Thoracic aorta (tissue), 2 donors: ENCODE data around the gene UBASH3B. TPM values are rescaled to one million over a fixed set of nuclear protein-coding genes. Genes with fewer than 3 reads are reported as not detected.
"Not testable (repeated sequence)": the region's sequence is repeated elsewhere in the genome, so short reads cannot be mapped to it uniquely, and the experiment has no call there.

Source experiments
- ATAC-seq: fragments of 150-250 bp; one replicate; pipeline ENCODE4 v1.8.0; 2017; ENCODE audit warnings: low read depth; ENCODE audit not compliant: insufficient number of reproducible peaks, low FRiP score
- DNase-seq: peaks from one replicate; pipeline ENCODE4 v3.0.0-alpha.2; 2020; ENCODE audit warnings: low spot score
- H3K27ac ChIP-seq, 2 donors: fragments of 200-600 bp; sonication (generic); 1 replicate in 1 of 2; 2 replicates in 1 of 2; pipeline ENCODE4 v1.5.1; 2016; ENCODE audit warnings: mild to moderate bottlenecking in 2 of 2, moderate library complexity in 2 of 2
- H3K27me3 ChIP-seq: fragments of 200-600 bp; sonication (generic); replicated peaks from 2 replicates; pipeline ENCODE4 v1.6.0; 2016; ENCODE audit warnings: mild to moderate bottlenecking; ENCODE audit not compliant: insufficient read depth
- H3K36me3 ChIP-seq: fragments of 200-600 bp; sonication (generic); one replicate; pipeline ENCODE4 v1.5.1; 2016
- H3K4me1 ChIP-seq, 2 donors: fragments of 200-600 bp; sonication (generic); 1 replicate in 1 of 2; 2 replicates in 1 of 2; pipeline versions ENCODE4 v1.5.1 to v1.6.0; 2016; ENCODE audit warnings: low read depth in 2 of 2, mild to moderate bottlenecking in 1 of 2; ENCODE audit not compliant: control insufficient read depth in 1 of 2
- H3K4me3 ChIP-seq: fragments of 200-600 bp; sonication (generic); 2 replicates; pipeline ENCODE4 v1.5.1; 2016; ENCODE audit warnings: mild to moderate bottlenecking
- H3K9me3 ChIP-seq: fragments of 200-600 bp; sonication (generic); 2 replicates; pipeline ENCODE4 v1.5.1; 2016
- total RNA-seq, 2 donors: library from RNA; depleted of rRNA; stranded (reverse); fragments of >200 nt; gene quantifications; one replicate each; pipeline versions ENCODE4 v1.1.0 to v1.2.3, GENCODE V29; 2016
- TF ChIP-seq, protein P1 (sequence below): fragments of 200-600 bp; sonication (generic); IDR thresholded peaks from one replicate; pipeline ENCODE4 v1.5.1; 2019; ENCODE audit warnings: antibody characterized with exemption

The UBASH3B gene
- total RNA-seq, 2 donors from 2014 or later: 6.1 to 12.3 TPM

DNA sequence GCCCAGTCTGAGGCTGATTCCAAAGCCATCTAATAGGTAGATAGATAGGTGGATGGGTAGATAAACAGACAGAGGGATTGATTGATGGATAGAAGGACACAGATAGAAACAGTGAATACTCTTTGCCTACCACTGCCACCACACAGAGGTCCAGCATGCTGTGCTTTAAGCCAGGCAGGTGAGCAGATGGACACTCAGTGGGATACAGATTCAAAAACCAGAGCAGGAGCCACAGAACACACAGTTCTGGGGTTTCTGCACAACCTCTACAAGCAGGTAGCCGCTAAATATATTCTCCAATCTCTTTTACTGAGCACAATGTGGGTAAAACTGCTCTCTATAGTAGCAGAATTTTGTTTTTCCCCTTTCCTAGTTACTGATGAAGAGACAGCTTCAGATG lies 206.6 kb downstream of the UBASH3B start:
- no peaks in the 10 kb centered on the region for H3K9me3 ChIP-seq
- DNase-seq: no peak
- H3K4me1 ChIP-seq: no peaks in the 10 kb centered on the region
- ATAC-seq: no peak
- H3K4me3 ChIP-seq: no peak overlapping the region
- H3K27me3 ChIP-seq: no peaks in the 10 kb centered on the region
- TF ChIP-seq, protein P1, sequence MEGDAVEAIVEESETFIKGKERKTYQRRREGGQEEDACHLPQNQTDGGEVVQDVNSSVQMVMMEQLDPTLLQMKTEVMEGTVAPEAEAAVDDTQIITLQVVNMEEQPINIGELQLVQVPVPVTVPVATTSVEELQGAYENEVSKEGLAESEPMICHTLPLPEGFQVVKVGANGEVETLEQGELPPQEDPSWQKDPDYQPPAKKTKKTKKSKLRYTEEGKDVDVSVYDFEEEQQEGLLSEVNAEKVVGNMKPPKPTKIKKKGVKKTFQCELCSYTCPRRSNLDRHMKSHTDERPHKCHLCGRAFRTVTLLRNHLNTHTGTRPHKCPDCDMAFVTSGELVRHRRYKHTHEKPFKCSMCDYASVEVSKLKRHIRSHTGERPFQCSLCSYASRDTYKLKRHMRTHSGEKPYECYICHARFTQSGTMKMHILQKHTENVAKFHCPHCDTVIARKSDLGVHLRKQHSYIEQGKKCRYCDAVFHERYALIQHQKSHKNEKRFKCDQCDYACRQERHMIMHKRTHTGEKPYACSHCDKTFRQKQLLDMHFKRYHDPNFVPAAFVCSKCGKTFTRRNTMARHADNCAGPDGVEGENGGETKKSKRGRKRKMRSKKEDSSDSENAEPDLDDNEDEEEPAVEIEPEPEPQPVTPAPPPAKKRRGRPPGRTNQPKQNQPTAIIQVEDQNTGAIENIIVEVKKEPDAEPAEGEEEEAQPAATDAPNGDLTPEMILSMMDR: no peak
- H3K36me3 ChIP-seq: no peaks in the 10 kb centered on the region
- no peak overlapping the region for H3K27ac ChIP-seq

- not testable (repeated sequence) for H3K27me3 ChIP-seq, H3K9me3 ChIP-seq, H3K27ac ChIP-seq, H3K4me1 ChIP-seq, DNase-seq, H3K4me3 ChIP-seq, ATAC-seq, H3K36me3 ChIP-seq
Observed at GRCh38 chr11:122863154-122863553, 207.6 kb downstream of the UBASH3B start.

- Histone ChIP-seq H3K27me3 (no peaks in the 10 kb centered on the region), H3K36me3 (no peaks in the 10 kb centered on the region), H3K9me3 (no peaks in the 10 kb centered on the region), H3K4me1 (no peaks in the 10 kb centered on the region), H3K4me3 (peak overlapping the region; percentile 27), H3K27ac (no peak overlapping the region)
- DNase-seq (no peak), ATAC-seq (no peak)
- TF ChIP-seq, protein P1: peak; percentile 80
Observed at GRCh38 chr11:122863704-122864326, 208.3 kb downstream of the UBASH3B start.

Other genes with a start within 250 kb of the UBASH3B start
- gene CRTAM, start 182.8 kb downstream of the UBASH3B start, total RNA-seq: under 1 TPM in 1 of 2 donors, not detected in 1; 0.27 TPM
- 1 to 10 TPM; 4.9 to 7.0 TPM for gene JHY, start 227.0 kb downstream of the UBASH3B start, total RNA-seq